Fibroblast of pulmonary artery (primary cell): ENCODE data around the gene HEYL.

ENCODE experiments used
- DNase-seq: peaks from one replicate; pipeline ENCODE4 v3.0.0-alpha.2; 2010; ENCODE audit warnings: low read depth
- H3K4me3 ChIP-seq: replicated peaks from 2 replicates; pipeline ENCODE4 v1.5.1; 2011; ENCODE audit warnings: low read depth, mild to moderate bottlenecking, control low read depth, low read length, moderate library complexity
- CTCF ChIP-seq: IDR thresholded peaks from 2 replicates; pipeline ENCODE4 v1.5.1; 2011; ENCODE audit warnings: mild to moderate bottlenecking, control low read depth, low read length, inconsistent platforms; ENCODE audit errors: missing control alignments

Gene HEYL

GRCh38 chr1:39683591-39684312, 44.3 kb upstream of the HEYL start:
- no peak for DNase-seq
- H3K4me3 ChIP-seq: no peak overlapping the region
- no peak for TF ChIP-seq CTCF

- no peak for TF ChIP-seq CTCF
- no peak overlapping the region for H3K4me3 ChIP-seq
- DNase-seq: no peak
These were observed 42.6 kb upstream of the HEYL start for GRCh38 chr1:39681999-39682398.

- no peak for TF ChIP-seq CTCF
- H3K4me3 ChIP-seq: no peak overlapping the region
- DNase-seq: no peak
These were observed 41.9 kb upstream of the HEYL start for GRCh38 chr1:39681294-39681693.

- TF ChIP-seq CTCF: no peak
- H3K4me3 ChIP-seq: no peak overlapping the region
- DNase-seq: no peak
These were observed 41.3 kb upstream of the HEYL start for GRCh38 chr1:39680751-39681150.

- no peak for DNase-seq
- TF ChIP-seq CTCF: no peak
- H3K4me3 ChIP-seq: no peak overlapping the region
These were observed 40.4 kb upstream of the HEYL start for GRCh38 chr1:39679821-39680220.

- H3K4me3 ChIP-seq: no peak overlapping the region
- no peak for TF ChIP-seq CTCF
- no peak for DNase-seq
These were observed 39.4 kb upstream of the HEYL start for GRCh38 chr1:39678889-39679288.

GRCh38 chr1:39677645-39678044, 38.2 kb upstream of the HEYL start:
- no peak for TF ChIP-seq CTCF
- DNase-seq: no peak

More at GRCh38 chr1:39677645-39678044, 38.2 kb upstream of the HEYL start:
- H3K4me3 ChIP-seq: no peak overlapping the region
